Esophagus muscularis mucosa (tissue), 4 donors: Measurements from ENCODE around the gene INPP5A.

Experiments used
- CTCF ChIP-seq, 3 experiments: fragments of 200-600 bp in 2 of 3; fragments of 450-650 bp in 1 of 3; sonication (generic) in 2 of 3; IDR thresholded peaks; one replicate each; pipeline ENCODE4 v1.5.1; 2017 to 2019; ENCODE audit warnings: antibody characterized with exemption in 3 of 3, mild to moderate bottlenecking in 2 of 3, moderate library complexity in 1 of 3
- EP300 ChIP-seq: sonication (generic); formaldehyde crosslinking; IDR thresholded peaks from one replicate; pipeline ENCODE4 v1.6.1; 2017; ENCODE audit warnings: antibody characterized with exemption
- POLR2A ChIP-seq: fragments of 450-650 bp; IDR thresholded peaks from one replicate; pipeline ENCODE4 v1.6.1; 2017; ENCODE audit warnings: antibody characterized with exemption, moderate library complexity, mild to moderate bottlenecking, low read depth

- no peak for TF ChIP-seq POLR2A
- no peak for TF ChIP-seq CTCF (IDR thresholded peaks at IDR 0.05)
- no peak for TF ChIP-seq EP300
These were observed 1.3 kb downstream of the INPP5A start for GRCh38 chr10:132538790-132539421.
